Left lung (tissue), 10 donors: Measurements from ENCODE around the gene BRSK2. TPM values are rescaled to one million over a fixed set of nuclear protein-coding genes. Genes with fewer than 3 reads are reported as not detected.

ENCODE experiments used
- ATAC-seq: fragments of 200-7000 bp; cut with Tn5 transposase; one replicate; pipeline ENCODE4 v1.9.1; 2020; ENCODE audit warnings: moderate library complexity
- DNase-seq, 4 donors: peaks; one replicate each; pipeline ENCODE4 v3.0.0-alpha.2; 2013 to 2020
- H3K27ac ChIP-seq, 2 donors: fragments of 200-600 bp; sonication (generic) in 1 of 2; one replicate each; pipeline versions ENCODE4 v1.5.0 to v1.8.0; 2020 to 2021
- H3K27me3 ChIP-seq, 2 donors: fragments of 200-600 bp; sonication (generic) in 1 of 2; one replicate each; pipeline versions ENCODE4 v1.5.0 to v1.8.0; 2020 to 2021
- H3K36me3 ChIP-seq, 2 donors: fragments of 200-600 bp; sonication (generic) in 1 of 2; one replicate each; pipeline versions ENCODE4 v1.5.0 to v1.8.0; 2020 to 2021
- H3K4me1 ChIP-seq, 2 donors: fragments of 200-600 bp; one replicate each; pipeline ENCODE4 v1.8.0; 2021
- H3K4me3 ChIP-seq, 2 donors: fragments of 200-600 bp; sonication (generic) in 1 of 2; one replicate each; pipeline versions ENCODE4 v1.5.0 to v1.8.0; 2020 to 2021; ENCODE audit warnings: mild to moderate bottlenecking in 1 of 2
- H3K9me3 ChIP-seq, 2 donors: fragments of 200-600 bp; sonication (generic) in 1 of 2; one replicate each; pipeline versions ENCODE4 v1.5.0 to v1.8.0; 2020 to 2021
- CTCF ChIP-seq, 2 donors: fragments of 200-600 bp; sonication (generic) in 1 of 2; IDR thresholded peaks; one replicate each; pipeline versions ENCODE4 v1.5.0 to v1.8.0; 2021; ENCODE audit warnings: antibody characterized with exemption in 2 of 2
- intact Hi-C, 2 donors: fragments of 100-400 bp; cut with DNase I; formaldehyde crosslinking; loops; one replicate each; pipeline versions ENCODE4 v1.11.2 to v1.14.2; 2022
- polyA plus RNA-seq, 6 donors: library from polyadenylated mRNA; unstranded; fragments of 120-200 nt; gene quantifications; one replicate each; pipeline ENCODE4 v1.2.1, GENCODE V29; 2013; ENCODE audit not compliant: insufficient read length in 6 of 6
- total RNA-seq, 2 donors: library from RNA; stranded (reverse); fragmentation: NEBNext Ultra II Directional; extraction: Animal tissue kit (Norgen Biotek cat#: 25700); gene quantifications; one replicate each; pipeline ENCODE4 v1.2.1, GENCODE V29; 2021
- donor health status: DM: no; HTN: yes; CAD: no.
- donor health status: DM: no; HTN: no; CAD: no.

BRSK2 gene
- total and polyA plus RNA-seq, 8 donors: 0.13 to 1.1 (median 0.69) TPM

- Histone ChIP-seq H3K4me3 (no peak overlapping the region), H3K9me3 (no peaks in the 10 kb centered on the region), H3K27ac (no peak overlapping the region), H3K4me1 (no peaks in the 10 kb centered on the region), H3K36me3 (no peaks in the 10 kb centered on the region), H3K27me3 (peaks cover 0 to 78% of the 10 kb centered on the region in 2 donors)
- ATAC-seq (no peak), DNase-seq (no peak)
- TF ChIP-seq CTCF (IDR thresholded peaks at IDR 0.05): no peak
- intact Hi-C loops: no loop called here
Observed at GRCh38 chr11:1450949-1451710, 61.4 kb downstream of the BRSK2 start.

GRCh38 chr11:1451781-1452470 lies 62.2 kb downstream of the BRSK2 start:
- no peak for TF ChIP-seq CTCF (IDR thresholded peaks at IDR 0.05)
- H3K36me3 ChIP-seq: no peaks in the 10 kb centered on the region
- H3K27ac ChIP-seq: no peak overlapping the region
- H3K4me3 ChIP-seq: no peak overlapping the region
- DNase-seq: no peak
- H3K27me3 ChIP-seq: peaks cover 0 to 71% of the 10 kb centered on the region in 2 donors
- intact Hi-C loops: no loop called here
- H3K4me1 ChIP-seq: no peaks in the 10 kb centered on the region
- no peaks in the 10 kb centered on the region for H3K9me3 ChIP-seq
- no peak for ATAC-seq

- DNase-seq: no peak
- Histone ChIP-seq H3K9me3 (no peaks in the 10 kb centered on the region), H3K27me3 (peaks cover 0 to 63% of the 10 kb centered on the region in 2 donors), H3K4me1 (peaks cover 0 to under 1% of the 10 kb centered on the region in 2 donors), H3K27ac (no peak overlapping the region), H3K4me3 (no peak overlapping the region), H3K36me3 (no peaks in the 10 kb centered on the region)
- TF ChIP-seq CTCF (IDR thresholded peaks at IDR 0.05): no peak
- no peak for ATAC-seq
- intact Hi-C loops: no loop called here
Observed at GRCh38 chr11:1452744-1453143, 63.0 kb downstream of the BRSK2 start.

GRCh38 chr11:1453611-1454034 lies 63.9 kb downstream of the BRSK2 start:
- Histone ChIP-seq H3K27me3 (peaks cover 0 to 54% of the 10 kb centered on the region in 2 donors), H3K9me3 (no peaks in the 10 kb centered on the region), H3K4me3 (no peak overlapping the region), H3K27ac (no peak overlapping the region), H3K4me1 (peaks cover 3 to 10% of the 10 kb centered on the region in 2 donors), H3K36me3 (no peaks in the 10 kb centered on the region)
- ATAC-seq (peak; percentile 83), DNase-seq (peak in 1 of 4 donors; percentile 52)
- peak in 1 of 2 donors; percentile 16 for TF ChIP-seq CTCF (IDR thresholded peaks at IDR 0.05)
- intact Hi-C loops: no loop called here

GRCh38 chr11:1454576-1454975 lies 64.8 kb downstream of the BRSK2 start:
- H3K4me3 ChIP-seq: no peak overlapping the region
- ATAC-seq (no peak), DNase-seq (no peak)
- intact Hi-C loops: no loop called here
- no peak overlapping the region for H3K27ac ChIP-seq
- TF ChIP-seq CTCF (IDR thresholded peaks at IDR 0.05): no peak
- peaks cover 0 to 45% of the 10 kb centered on the region in 2 donors for H3K27me3 ChIP-seq
- H3K9me3 ChIP-seq: no peaks in the 10 kb centered on the region
- peaks cover 3 to 17% of the 10 kb centered on the region in 2 donors for H3K4me1 ChIP-seq
- H3K36me3 ChIP-seq: no peaks in the 10 kb centered on the region
